Measurements from ENCODE around the gene SLC29A3.

Gene SLC29A3

GRCh38 chr10:71401056-71401455 is 82.0 kb downstream of the SLC29A3 start:
- H3K4me1 ChIP-seq (ENCODE audit: insufficient read depth, low read length), result no peaks in the 10 kb centered on the region
- H3K4me3 ChIP-seq (ENCODE audit: low read depth in 1 of 2, low read length in 2 of 2), result no peak overlapping the region
- no peaks in the 10 kb centered on the region for H3K9me3 ChIP-seq (ENCODE audit: insufficient read depth, low read length, severe bottlenecking)
- no peak overlapping the region for H2AFZ ChIP-seq (ENCODE audit: low read depth, low read length)
- no peak overlapping the region for H3K27ac ChIP-seq (ENCODE audit: low read length)
- no peaks in the 10 kb centered on the region for H3K36me3 ChIP-seq (ENCODE audit: insufficient read depth, low read length)
- TF ChIP-seq EZH2 (IDR thresholded peaks at IDR 0.05; ENCODE audit: borderline replicate concordance, low read depth, low read length, severe bottlenecking) (no peak), CTCF (IDR thresholded peaks at IDR 0.05; ENCODE audit: borderline replicate concordance, extremely low read depth, low read length, poor library complexity, severe bottlenecking) (no peak)
- no peak for DNase-seq
- no peak for ATAC-seq (ENCODE audit: insufficient read depth, low read depth)
- no peak overlapping the region for H3K4me2 ChIP-seq (ENCODE audit: insufficient read depth, low read length)
- H3K27me3 ChIP-seq (ENCODE audit: insufficient read depth, low read length, poor library complexity), result peaks cover 4% of the 10 kb centered on the region
- no peaks in the 10 kb centered on the region for H3K79me2 ChIP-seq (ENCODE audit: insufficient read depth, low read length)
- H3K9ac ChIP-seq (ENCODE audit: low read depth, low read length), result no peak overlapping the region
- no peaks in the 10 kb centered on the region for H4K20me1 ChIP-seq (ENCODE audit: insufficient read depth, low read length)

DNA sequence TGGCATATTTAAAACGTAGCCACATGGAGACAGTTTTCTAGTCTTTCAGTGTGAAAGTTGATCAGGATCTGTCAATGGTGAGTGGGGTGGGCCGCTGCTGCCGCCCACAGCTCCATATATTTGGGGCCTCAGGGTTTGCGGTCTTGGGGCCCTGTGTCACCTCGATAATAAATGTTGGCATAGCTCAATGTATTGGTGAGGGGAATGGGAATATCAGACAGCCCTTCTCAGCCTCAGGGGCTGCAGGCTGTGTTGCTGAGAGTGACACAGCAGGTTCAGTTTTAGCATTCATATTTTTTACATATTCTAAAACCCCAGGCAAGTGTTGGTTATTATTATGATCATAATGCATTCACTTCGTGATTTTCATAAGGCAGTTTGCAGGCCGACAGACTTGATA is 82.9 kb downstream of the SLC29A3 start:
- DNase-seq, result no peak
- Histone ChIP-seq H3K79me2 (ENCODE audit: insufficient read depth, low read length) (no peaks in the 10 kb centered on the region), H3K4me2 (ENCODE audit: insufficient read depth, low read length) (no peak overlapping the region), H3K27ac (ENCODE audit: low read length) (no peak overlapping the region), H2AFZ (ENCODE audit: low read depth, low read length) (no peak overlapping the region), H3K4me1 (ENCODE audit: insufficient read depth, low read length) (no peaks in the 10 kb centered on the region), H3K4me3 (ENCODE audit: low read depth in 1 of 2, low read length in 2 of 2) (no peak overlapping the region), H4K20me1 (ENCODE audit: insufficient read depth, low read length) (no peaks in the 10 kb centered on the region), H3K36me3 (ENCODE audit: insufficient read depth, low read length) (no peaks in the 10 kb centered on the region), H3K27me3 (ENCODE audit: insufficient read depth, low read length, poor library complexity) (peaks cover 2% of the 10 kb centered on the region), H3K9ac (ENCODE audit: low read depth, low read length) (no peak overlapping the region), H3K9me3 (ENCODE audit: insufficient read depth, low read length, severe bottlenecking) (no peaks in the 10 kb centered on the region)
- ATAC-seq (ENCODE audit: insufficient read depth, low read depth), result no peak
- TF ChIP-seq EZH2 (IDR thresholded peaks at IDR 0.05; ENCODE audit: borderline replicate concordance, low read depth, low read length, severe bottlenecking) (no peak), CTCF (IDR thresholded peaks at IDR 0.05; ENCODE audit: borderline replicate concordance, extremely low read depth, low read length, poor library complexity, severe bottlenecking) (no peak)

DNA sequence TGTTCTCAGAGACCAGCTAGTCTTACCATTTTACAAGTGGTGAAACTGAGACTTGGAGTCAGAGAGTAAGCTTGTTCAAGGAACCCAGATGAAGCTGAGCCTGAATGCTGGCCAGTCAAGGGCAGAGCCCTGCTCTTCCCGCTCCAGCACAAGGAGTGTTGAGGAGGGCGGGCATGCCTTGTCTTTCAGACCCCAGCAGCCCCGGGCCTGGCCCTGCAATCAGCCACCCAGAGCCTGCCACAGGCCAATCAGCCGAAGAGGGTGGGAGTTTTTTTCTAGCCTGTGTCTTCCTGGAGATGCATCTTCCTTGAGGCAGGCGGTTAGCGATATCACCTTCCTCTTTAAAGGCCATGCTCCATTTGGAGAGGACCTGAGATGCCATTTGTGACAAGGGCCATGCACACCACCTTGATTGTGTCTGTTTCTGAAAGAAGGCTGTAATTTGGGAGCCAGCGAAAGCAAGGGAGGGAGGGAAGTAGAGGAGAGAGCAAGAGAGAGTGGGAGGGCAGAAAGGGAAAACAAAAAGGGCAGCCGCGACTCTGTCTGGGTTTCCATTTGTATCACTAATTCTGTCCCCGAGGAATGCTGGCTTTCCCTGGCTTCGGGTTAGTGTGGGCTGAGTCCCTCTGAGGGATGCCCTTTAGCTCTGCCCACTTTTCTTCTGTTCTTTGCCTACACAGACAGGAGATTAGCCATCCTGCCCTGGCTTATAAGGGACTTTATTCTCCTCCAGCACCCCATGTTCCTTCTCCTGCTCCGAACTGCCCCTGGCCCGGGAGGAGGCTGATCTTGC is 85.6 kb downstream of the SLC29A3 start:
- Histone ChIP-seq H3K9me3 (ENCODE audit: insufficient read depth, low read length, severe bottlenecking) (no peaks in the 10 kb centered on the region), H3K27me3 (ENCODE audit: insufficient read depth, low read length, poor library complexity) (peaks cover 4% of the 10 kb centered on the region), H3K79me2 (ENCODE audit: insufficient read depth, low read length) (no peaks in the 10 kb centered on the region), H3K27ac (ENCODE audit: low read length) (no peak overlapping the region), H2AFZ (ENCODE audit: low read depth, low read length) (no peak overlapping the region), H3K36me3 (ENCODE audit: insufficient read depth, low read length) (no peaks in the 10 kb centered on the region), H4K20me1 (ENCODE audit: insufficient read depth, low read length) (no peaks in the 10 kb centered on the region), H3K9ac (ENCODE audit: low read depth, low read length) (no peak overlapping the region), H3K4me1 (ENCODE audit: insufficient read depth, low read length) (no peaks in the 10 kb centered on the region), H3K4me2 (ENCODE audit: insufficient read depth, low read length) (no peak overlapping the region), H3K4me3 (ENCODE audit: low read depth in 1 of 2, low read length in 2 of 2) (no peak overlapping the region)
- no peak for DNase-seq
- TF ChIP-seq CTCF (IDR thresholded peaks at IDR 0.05; ENCODE audit: borderline replicate concordance, extremely low read depth, low read length, poor library complexity, severe bottlenecking) (no peak), EZH2 (IDR thresholded peaks at IDR 0.05; ENCODE audit: borderline replicate concordance, low read depth, low read length, severe bottlenecking) (no peak)
- ATAC-seq (ENCODE audit: insufficient read depth, low read depth), result no peak

Data from DND-41 (cell line).